H1 (cell line): ENCODE results near the gene LDLRAD4. TPM values are rescaled to one million over a fixed set of nuclear protein-coding genes. Genes with fewer than 3 reads are reported as not detected.

Experiments
- CTCF ChIA-PET: fragments of 300-600 bp; sonication (Branson Sonifier 250); formaldehyde crosslinking; loops from one replicate; lab custom pipeline; 2021; ENCODE audit not compliant: partially characterized antibody; lab: Charles Lee
- POLR2A ChIA-PET: fragments of 300-600 bp; sonication (Branson Sonifier 250); formaldehyde crosslinking; loops from one replicate; lab custom pipeline; 2021; ENCODE audit warnings: inconsistent platforms; ENCODE audit not compliant: partially characterized antibody; lab: Charles Lee
- DNase-seq, 2 experiments: peaks; one replicate each; pipeline versions ENCODE4 v3.0.0 to v3.0.0-alpha.2; 2010 to 2022; ENCODE audit warnings: low spot score in 2 of 2, low read depth in 1 of 2, mixed read lengths in 1 of 2
- FAIRE-seq: peaks from 2 replicates; lab custom pipeline; 2011; peaks lifted over from hg19 to GRCh38; lab: Jason Lieb, UNC
- H2AFZ ChIP-seq: 2 replicates; pipeline ENCODE4 v1.8.1; 2012; ENCODE audit warnings: low read length, inconsistent platforms
- H2AK5ac ChIP-seq: 2 replicates; pipeline ENCODE4 v1.6.1; 2013; ENCODE audit warnings: low read depth, low read length
- H2BK120ac ChIP-seq: replicated peaks from 2 replicates; pipeline ENCODE3; 2013; ENCODE audit warnings: low read depth, low read length, inconsistent platforms
- H2BK12ac ChIP-seq: 2 replicates; pipeline ENCODE4 v1.6.1; 2013; ENCODE audit warnings: low read depth, low read length
- H2BK15ac ChIP-seq: 2 replicates; pipeline ENCODE4 v1.6.1; 2013; ENCODE audit warnings: low read length
- H2BK20ac ChIP-seq: 2 replicates; pipeline ENCODE4 v1.6.1; 2013; ENCODE audit warnings: low read length
- H2BK5ac ChIP-seq: 2 replicates; pipeline ENCODE4 v1.6.1; 2013; ENCODE audit warnings: low read depth, low read length
- H3K14ac ChIP-seq: 2 replicates; pipeline ENCODE4 v1.6.1; 2013; ENCODE audit warnings: inconsistent platforms; ENCODE audit not compliant: insufficient read length
- H3K18ac ChIP-seq: 2 replicates; pipeline ENCODE4 v1.6.1; 2013; ENCODE audit warnings: low read length; ENCODE audit errors: extremely low read depth
- H3K23ac ChIP-seq: 2 replicates; pipeline ENCODE4 v1.6.1; 2013; ENCODE audit warnings: inconsistent platforms; ENCODE audit not compliant: insufficient read length
- H3K23me2 ChIP-seq: 2 replicates; pipeline ENCODE4 v1.6.1; 2013; ENCODE audit warnings: low read depth, low read length
- H3K27ac ChIP-seq: 2 replicates; pipeline ENCODE4 v1.6.1; 2011; ENCODE audit warnings: low read depth, low read length, inconsistent platforms
- H3K27me3 ChIP-seq, 4 experiments: replicated peaks in 1 of 4; 1 replicate in 1 of 4; 2 replicates in 3 of 4; pipeline versions ENCODE4 v1.6.1 to v1.8.1; 2011 to 2013; ENCODE audit warnings: low read length in 3 of 4, mild to moderate bottlenecking in 3 of 4, inconsistent platforms in 2 of 4, mixed read lengths in 2 of 4, moderate library complexity in 1 of 4; ENCODE audit not compliant: control insufficient read depth in 3 of 4, insufficient read depth in 3 of 4; ENCODE audit errors: extremely low read depth in 1 of 4
- H3K36me3 ChIP-seq, 4 experiments: 2 replicates each; pipeline versions ENCODE4 v1.6.1 to v1.8.1; 2011 to 2013; ENCODE audit warnings: mild to moderate bottlenecking in 4 of 4, low read length in 3 of 4, moderate library complexity in 2 of 4, control low read depth in 1 of 4, inconsistent platforms in 1 of 4; ENCODE audit not compliant: insufficient read depth in 4 of 4, control insufficient read depth in 2 of 4
- H3K4ac ChIP-seq: replicated peaks from 2 replicates; pipeline ENCODE3; 2013; ENCODE audit warnings: low read length, low read depth, mixed read lengths, inconsistent platforms; ENCODE audit not compliant: insufficient read length
- H3K4me1 ChIP-seq, 4 experiments: replicated peaks in 1 of 4; 1 replicate in 1 of 4; 2 replicates in 3 of 4; pipeline versions ENCODE4 v1.6.1 to v1.8.1; 2011 to 2013; ENCODE audit warnings: low read length in 3 of 4, inconsistent platforms in 2 of 4, mixed read lengths in 1 of 4; ENCODE audit not compliant: insufficient read depth in 4 of 4, control insufficient read depth in 3 of 4
- H3K4me2 ChIP-seq, 2 experiments: 2 replicates each; pipeline versions ENCODE4 v1.6.1 to v1.8.1; 2011 to 2013; ENCODE audit warnings: low read depth in 2 of 2, low read length in 2 of 2, control low read depth in 1 of 2, inconsistent platforms in 1 of 2, mild to moderate bottlenecking in 1 of 2; ENCODE audit not compliant: insufficient read depth in 1 of 2
- H3K4me3 ChIP-seq, 4 experiments: fragments of 200-600, 300-600 bp in 1 of 4; sonication (generic), shearing (Covaris generic), sonication (Bioruptor Twin) in 1 of 4; 2 replicates each; pipeline versions ENCODE4 v1.5.1 to v1.8.1; 2011 to 2016; ENCODE audit warnings: low read length in 4 of 4, low read depth in 3 of 4, control low read depth in 2 of 4, inconsistent platforms in 2 of 4, mild to moderate bottlenecking in 2 of 4, mixed read lengths in 1 of 4, moderate library complexity in 1 of 4; ENCODE audit not compliant: insufficient read depth in 2 of 4; ENCODE audit errors: extremely low read depth in 1 of 4
- H3K56ac ChIP-seq: replicated peaks from 2 replicates; pipeline ENCODE3; 2013; ENCODE audit warnings: low read depth, mild to moderate bottlenecking, mixed read lengths, low read length, inconsistent platforms; ENCODE audit not compliant: insufficient read length
- H3K79me1 ChIP-seq: 2 replicates; pipeline ENCODE4 v1.6.1; 2013; ENCODE audit warnings: low read depth, low read length, control low read depth
- H3K79me2 ChIP-seq, 2 experiments: 2 replicates each; pipeline versions ENCODE4 v1.6.1 to v1.8.1; 2012 to 2013; ENCODE audit warnings: low read length in 2 of 2, mild to moderate bottlenecking in 2 of 2, inconsistent platforms in 1 of 2; ENCODE audit not compliant: insufficient read depth in 2 of 2, control insufficient read depth in 1 of 2
- H3K9ac ChIP-seq, 4 experiments: replicated peaks in 1 of 4; 1 replicate in 1 of 4; 2 replicates in 3 of 4; pipeline versions ENCODE4 v1.6.1 to v1.8.1; 2011 to 2013; ENCODE audit warnings: low read depth in 3 of 4, low read length in 3 of 4, control low read depth in 2 of 4, mild to moderate bottlenecking in 2 of 4, moderate library complexity in 2 of 4, inconsistent platforms in 1 of 4; ENCODE audit errors: extremely low read depth in 1 of 4
- H3K9me3 ChIP-seq, 2 experiments: 2 replicates each; pipeline versions ENCODE4 v1.6.1 to v1.8.1; 2012 to 2013; ENCODE audit warnings: mild to moderate bottlenecking in 2 of 2, moderate library complexity in 2 of 2, control low read depth in 1 of 2, inconsistent platforms in 1 of 2, low read depth in 1 of 2, low read length in 1 of 2, mixed read lengths in 1 of 2; ENCODE audit not compliant: insufficient read depth in 2 of 2
- H4K20me1 ChIP-seq, 2 experiments: replicated peaks in 1 of 2; 2 replicates each; pipeline versions ENCODE3 to v1.8.1; 2011 to 2013; ENCODE audit warnings: inconsistent platforms in 2 of 2, low read length in 2 of 2, mild to moderate bottlenecking in 1 of 2; ENCODE audit not compliant: insufficient read depth in 2 of 2, control insufficient read depth in 1 of 2
- H4K5ac ChIP-seq: 2 replicates; pipeline ENCODE4 v1.6.1; 2013; ENCODE audit warnings: low read length, low read depth, mixed read lengths, inconsistent platforms; ENCODE audit not compliant: insufficient read length
- H4K8ac ChIP-seq: 2 replicates; pipeline ENCODE4 v1.8.0; 2013; ENCODE audit warnings: mild to moderate bottlenecking, moderate library complexity, low read length, inconsistent platforms; ENCODE audit not compliant: insufficient read depth; ENCODE audit errors: extremely low read depth
- H4K91ac ChIP-seq: replicated peaks from 2 replicates; pipeline ENCODE3; 2013; ENCODE audit warnings: low read length, mixed read lengths, inconsistent platforms; ENCODE audit not compliant: insufficient read length
- CHD2 ChIP-seq: IDR thresholded peaks from 2 replicates; pipeline ENCODE4 v1.6.1; 2012; ENCODE audit warnings: low read length, improper control_type of control experiment
- SAP30 ChIP-seq: fragments of 300-600 bp; sonication (generic); IDR thresholded peaks from 2 replicates; pipeline ENCODE4 v1.7.1; 2012; ENCODE audit warnings: low read length, moderate library complexity, mild to moderate bottlenecking, inconsistent platforms; ENCODE audit not compliant: insufficient read depth, insufficient replicate concordance
- TAF1 ChIP-seq: IDR thresholded peaks from 2 replicates; pipeline ENCODE4 v1.6.1; 2011; ENCODE audit warnings: mild to moderate bottlenecking, low read depth, low read length
- WGBS, 2 experiments: shearing (Covaris generic) in 1 of 2; methylation state at CpG; one replicate each; pipeline versions ENCODE4 v1.1.6 to v1.1.7; 2013 to 2015; ENCODE audit warnings: low lambda C conversion rate in 2 of 2, mixed read lengths in 2 of 2, inconsistent platforms in 1 of 2, low coverage in 1 of 2, missing lambda C conversion rate in 1 of 2; ENCODE audit not compliant: insufficient replicate concordance in 2 of 2, insufficient coverage in 1 of 2, insufficient read length in 1 of 2; ENCODE audit errors: extremely low coverage in 1 of 2, missing lambda C conversion rate in 1 of 2; 5-methylcytosine and 5-hydroxymethylcytosine counted together
- polyA plus RNA-seq, 7 experiments: library from polyadenylated mRNA; depleted of rRNA in 3 of 7; stranded (reverse) in 5 of 7; unstranded in 2 of 7; fragments of >200 nt in 5 of 7; fragments of 200-250 nt in 2 of 7; gene quantifications; 1 replicate in 5 of 7; 2 replicates in 1 of 7; 4 replicates in 1 of 7; pipeline versions ENCODE4 v1.2.1 to v1.2.3, GENCODE V29; 2011 to 2013; ENCODE audit warnings: missing spikeins in 2 of 7, mixed read lengths in 2 of 7
- total RNA-seq: library from RNA; stranded (reverse); fragmentation: NEBNext Ultra II Directional; extraction: Animal tissue kit (Norgen Biotek cat#: 25700); gene quantifications from 2 replicates; pipeline ENCODE4 v1.2.1, GENCODE V29; 2021

The LDLRAD4 gene
- total and polyA plus RNA-seq, 2 of the 8 experiments (the other 6 are each of a cell fraction or from before 2014, with no cell fraction given), result 0.77 to 1.4 TPM

DNA sequence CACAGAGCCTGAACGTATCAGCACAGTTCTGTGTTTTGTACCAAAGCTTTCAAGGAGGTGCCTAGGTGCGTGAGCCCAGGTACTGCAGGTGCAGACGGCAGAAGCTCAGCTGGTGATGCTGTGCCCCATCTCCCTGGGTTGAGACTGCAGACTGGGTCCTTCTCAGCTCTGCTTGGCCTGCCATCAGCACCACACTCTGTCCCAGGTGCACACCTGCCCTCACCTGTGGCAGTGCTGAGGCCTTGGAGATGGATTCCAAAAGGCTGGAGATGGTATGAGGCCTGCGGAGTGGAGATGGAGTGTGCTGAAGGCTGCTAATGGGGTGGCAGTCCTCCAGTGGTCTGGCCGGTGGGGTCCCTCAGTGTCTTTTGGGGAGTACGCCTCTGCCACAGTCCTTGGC, 9.3 kb downstream of the LDLRAD4 start:
- peaks cover 0 to 4% (median 0%) of the 10 kb centered on the region in 4 experiments; a peak in 2 of 7 replicates for H3K4me1 ChIP-seq
- H3K4ac ChIP-seq, result no peak overlapping the region
- H2BK120ac ChIP-seq, result no peak overlapping the region
- H3K27me3 ChIP-seq, result no peaks in the 10 kb centered on the region
- H4K20me1 ChIP-seq, result no peaks in the 10 kb centered on the region
- no peak overlapping the region for H2BK12ac ChIP-seq
- TF ChIP-seq SAP30 (no peak), CHD2 (no peak), TAF1 (no peak)
- H3K4me2 ChIP-seq, result no peak overlapping the region
- no peaks in the 10 kb centered on the region for H3K79me2 ChIP-seq
- H3K36me3 ChIP-seq, result no peaks in the 10 kb centered on the region
- no peak overlapping the region for H3K23ac ChIP-seq
- ChIA-PET POLR2A (no interaction called here), CTCF (interaction anchor here (1.0 kb wide), 1 partner anchor 143 kb away, joined by 3 read pairs; no protein-coding TSS in a partner anchor)
- WGBS, 2 experiments, result 85% methylated on average over 6 of the region's 6 CpGs; no CpG with 5 or more reads in 1 of the 2 experiments
- no peaks in the 10 kb centered on the region for H3K9me3 ChIP-seq
- no peaks in the 10 kb centered on the region for H3K79me1 ChIP-seq
- H2BK5ac ChIP-seq, result no peak overlapping the region
- no peak overlapping the region for H3K56ac ChIP-seq
- H3K14ac ChIP-seq, result no peak overlapping the region
- H4K5ac ChIP-seq, result no peak overlapping the region
- H3K23me2 ChIP-seq, result no peaks in the 10 kb centered on the region
- no peak overlapping the region for H3K9ac ChIP-seq
- no peak overlapping the region for H4K91ac ChIP-seq
- no peak overlapping the region for H3K18ac ChIP-seq
- H2BK20ac ChIP-seq, result no peak overlapping the region
- no peak for FAIRE-seq
- no peak overlapping the region for H2AFZ ChIP-seq
- H3K4me3 ChIP-seq, result no peak overlapping the region
- DNase-seq, result peak in 1 of 2 experiments; percentile 33
- no peak overlapping the region for H2AK5ac ChIP-seq
- H2BK15ac ChIP-seq, result no peak overlapping the region
- no peak overlapping the region for H4K8ac ChIP-seq
- H3K27ac ChIP-seq, result no peak overlapping the region
